ENCODE results near the gene ATAT1. TPM values are rescaled to one million over a fixed set of nuclear protein-coding genes. Genes with fewer than 3 reads are reported as not detected.

Gene ATAT1
- total and polyA plus RNA-seq, 2 of the 13 experiments (the other 11 are each of a cell fraction or from before 2014, with no cell fraction given), result 9.2 to 23.6 TPM

DNA sequence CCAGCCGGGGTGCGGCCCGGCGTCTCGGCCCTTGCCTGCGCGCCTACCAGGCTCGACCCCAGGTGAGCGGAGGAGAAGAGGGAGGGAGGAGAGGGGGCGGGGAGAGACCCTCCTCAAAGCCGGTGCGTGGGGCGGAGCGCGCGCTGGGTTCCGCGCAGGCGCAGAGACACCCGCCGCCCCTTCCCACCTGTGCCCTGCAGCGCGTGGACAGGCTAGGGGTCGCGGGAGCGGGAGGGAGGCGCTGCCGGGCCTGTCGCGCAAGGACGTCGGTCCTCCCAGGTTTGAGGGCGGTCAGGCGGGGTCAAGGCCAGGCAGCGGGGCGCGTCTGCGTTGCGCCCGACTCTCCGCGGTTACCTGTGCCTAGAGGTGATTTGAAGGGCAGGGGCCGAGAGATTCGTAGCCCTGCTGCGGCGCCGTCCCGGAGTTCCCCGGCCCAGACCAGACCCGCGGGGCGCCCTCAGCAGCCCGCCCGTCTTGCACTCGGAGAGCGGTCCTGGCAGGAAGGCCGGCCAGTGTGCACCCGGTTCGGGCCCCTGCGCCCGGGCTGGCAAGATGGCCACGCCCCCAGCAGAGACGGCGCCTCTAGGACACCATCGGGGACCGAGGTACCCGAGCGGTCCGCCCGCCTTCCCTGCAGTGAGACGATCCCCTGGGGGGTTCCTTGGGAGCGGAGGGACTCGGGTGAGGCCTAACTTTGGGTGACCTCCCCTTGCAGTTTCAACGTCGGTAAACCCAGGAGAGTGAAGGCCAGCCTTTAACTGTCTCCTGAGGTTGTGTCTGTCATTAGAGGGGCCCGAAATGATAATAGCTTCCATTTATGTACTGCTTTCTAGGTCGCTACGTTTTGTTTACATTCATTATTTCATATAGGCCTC, 20.8 kb downstream of the ATAT1 start (continued):
- TF ChIP-seq, protein P1, sequence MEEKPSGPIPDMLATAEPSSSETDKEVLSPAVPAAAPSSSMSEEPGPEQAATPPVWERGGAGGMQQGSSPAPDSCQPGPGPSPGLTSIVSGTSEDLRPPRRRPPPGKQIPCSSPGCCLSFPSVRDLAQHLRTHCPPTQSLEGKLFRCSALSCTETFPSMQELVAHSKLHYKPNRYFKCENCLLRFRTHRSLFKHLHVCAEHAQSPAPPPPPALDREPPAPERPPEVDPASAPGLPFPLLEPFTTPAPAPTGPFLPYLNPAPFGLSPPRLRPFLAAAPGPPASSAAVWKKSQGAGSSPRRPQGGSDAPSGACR (CRISPR knock-in tag; IDR thresholded peaks at IDR 0.05), result peak; percentile 87; the same call in 1 of the 2 replicates
- TF ChIP-seq ZNF792 (CRISPR knock-in tag; IDR thresholded peaks at IDR 0.05) (peak; percentile 91), ETV6 (CRISPR knock-in tag; conservative IDR thresholded peaks at IDR 0.05) (no peak), HNRNPLL (IDR thresholded peaks at IDR 0.05; ENCODE audit: low read depth, low read length, poor library complexity, severe bottlenecking) (peak; percentile 72), HOXA3 (CRISPR knock-in tag; IDR thresholded peaks at IDR 0.05) (peak; percentile 93), PTBP1 (IDR thresholded peaks at IDR 0.05; ENCODE audit: low read depth, low read length, poor library complexity, severe bottlenecking) (peak; percentile 32), MTA1 (CRISPR knock-in tag; IDR thresholded peaks at IDR 0.05; ENCODE audit: borderline replicate concordance) (peak; percentile 97; the same call in 1 of the 2 replicates), ZSCAN20 (CRISPR knock-in tag; IDR thresholded peaks at IDR 0.05; ENCODE audit: borderline replicate concordance) (peak; percentile 93; the same call in 1 of the 2 replicates), POLR2AphosphoS5 (IDR thresholded peaks at IDR 0.05; ENCODE audit: low read depth, low read length) (peak; percentile 82), ZNF329 (CRISPR knock-in tag; IDR thresholded peaks at IDR 0.05; ENCODE audit: low read depth) (no peak), HNRNPUL1 (IDR thresholded peaks at IDR 0.05; ENCODE audit: low read depth, low read length) (peak; percentile 78)
- TF ChIP-seq, protein P2, sequence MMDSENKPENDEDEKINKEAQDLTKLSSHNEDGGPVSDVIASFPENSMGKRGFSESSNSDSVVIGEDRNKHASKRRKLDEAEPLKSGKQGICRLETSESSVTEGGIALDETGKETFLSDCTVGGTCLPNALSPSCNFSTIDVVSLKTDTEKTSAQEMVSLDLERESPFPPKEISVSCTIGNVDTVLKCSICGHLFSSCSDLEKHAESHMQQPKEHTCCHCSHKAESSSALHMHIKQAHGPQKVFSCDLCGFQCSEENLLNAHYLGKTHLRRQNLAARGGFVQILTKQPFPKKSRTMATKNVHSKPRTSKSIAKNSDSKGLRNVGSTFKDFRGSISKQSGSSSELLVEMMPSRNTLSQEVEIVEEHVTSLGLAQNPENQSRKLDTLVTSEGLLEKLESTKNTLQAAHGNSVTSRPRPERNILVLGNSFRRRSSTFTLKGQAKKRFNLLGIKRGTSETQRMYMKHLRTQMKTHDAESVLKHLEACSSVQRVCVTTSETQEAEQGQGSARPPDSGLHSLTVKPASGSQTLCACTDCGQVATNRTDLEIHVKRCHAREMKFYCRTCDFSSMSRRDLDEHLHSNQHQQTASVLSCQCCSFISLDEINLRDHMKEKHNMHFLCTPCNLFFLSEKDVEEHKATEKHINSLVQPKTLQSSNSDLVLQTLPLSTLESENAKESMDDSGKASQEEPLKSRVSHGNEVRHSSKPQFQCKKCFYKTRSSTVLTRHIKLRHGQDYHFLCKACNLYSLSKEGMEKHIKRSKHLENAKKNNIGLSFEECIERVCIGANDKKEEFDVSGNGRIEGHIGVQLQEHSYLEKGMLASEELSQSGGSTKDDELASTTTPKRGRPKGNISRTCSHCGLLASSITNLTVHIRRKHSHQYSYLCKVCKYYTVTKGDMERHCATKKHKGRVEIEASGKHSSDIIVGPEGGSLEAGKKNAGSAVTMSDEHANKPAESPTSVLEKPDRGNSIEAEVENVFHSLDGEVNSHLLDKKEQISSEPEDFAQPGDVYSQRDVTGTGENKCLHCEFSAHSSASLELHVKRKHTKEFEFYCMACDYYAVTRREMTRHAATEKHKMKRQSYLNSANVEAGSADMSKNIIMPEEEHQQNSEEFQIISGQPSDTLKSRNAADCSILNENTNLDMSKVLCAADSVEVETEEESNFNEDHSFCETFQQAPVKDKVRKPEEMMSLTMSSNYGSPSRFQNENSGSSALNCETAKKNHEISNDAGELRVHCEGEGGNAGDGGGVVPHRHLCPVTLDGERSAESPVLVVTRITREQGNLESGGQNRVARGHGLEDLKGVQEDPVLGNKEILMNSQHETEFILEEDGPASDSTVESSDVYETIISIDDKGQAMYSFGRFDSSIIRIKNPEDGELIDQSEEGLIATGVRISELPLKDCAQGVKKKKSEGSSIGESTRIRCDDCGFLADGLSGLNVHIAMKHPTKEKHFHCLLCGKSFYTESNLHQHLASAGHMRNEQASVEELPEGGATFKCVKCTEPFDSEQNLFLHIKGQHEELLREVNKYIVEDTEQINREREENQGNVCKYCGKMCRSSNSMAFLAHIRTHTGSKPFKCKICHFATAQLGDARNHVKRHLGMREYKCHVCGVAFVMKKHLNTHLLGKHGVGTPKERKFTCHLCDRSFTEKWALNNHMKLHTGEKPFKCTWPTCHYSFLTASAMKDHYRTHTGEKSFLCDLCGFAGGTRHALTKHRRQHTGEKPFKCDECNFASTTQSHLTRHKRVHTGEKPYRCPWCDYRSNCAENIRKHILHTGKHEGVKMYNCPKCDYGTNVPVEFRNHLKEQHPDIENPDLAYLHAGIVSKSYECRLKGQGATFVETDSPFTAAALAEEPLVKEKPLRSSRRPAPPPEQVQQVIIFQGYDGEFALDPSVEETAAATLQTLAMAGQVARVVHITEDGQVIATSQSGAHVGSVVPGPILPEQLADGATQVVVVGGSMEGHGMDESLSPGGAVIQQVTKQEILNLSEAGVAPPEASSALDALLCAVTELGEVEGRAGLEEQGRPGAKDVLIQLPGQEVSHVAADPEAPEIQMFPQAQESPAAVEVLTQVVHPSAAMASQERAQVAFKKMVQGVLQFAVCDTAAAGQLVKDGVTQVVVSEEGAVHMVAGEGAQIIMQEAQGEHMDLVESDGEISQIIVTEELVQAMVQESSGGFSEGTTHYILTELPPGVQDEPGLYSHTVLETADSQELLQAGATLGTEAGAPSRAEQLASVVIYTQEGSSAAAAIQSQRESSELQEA (CRISPR knock-in tag; IDR thresholded peaks at IDR 0.05; ENCODE audit: not compliant biosample characterization), result peak; percentile 98
- TF ChIP-seq, protein P3, sequence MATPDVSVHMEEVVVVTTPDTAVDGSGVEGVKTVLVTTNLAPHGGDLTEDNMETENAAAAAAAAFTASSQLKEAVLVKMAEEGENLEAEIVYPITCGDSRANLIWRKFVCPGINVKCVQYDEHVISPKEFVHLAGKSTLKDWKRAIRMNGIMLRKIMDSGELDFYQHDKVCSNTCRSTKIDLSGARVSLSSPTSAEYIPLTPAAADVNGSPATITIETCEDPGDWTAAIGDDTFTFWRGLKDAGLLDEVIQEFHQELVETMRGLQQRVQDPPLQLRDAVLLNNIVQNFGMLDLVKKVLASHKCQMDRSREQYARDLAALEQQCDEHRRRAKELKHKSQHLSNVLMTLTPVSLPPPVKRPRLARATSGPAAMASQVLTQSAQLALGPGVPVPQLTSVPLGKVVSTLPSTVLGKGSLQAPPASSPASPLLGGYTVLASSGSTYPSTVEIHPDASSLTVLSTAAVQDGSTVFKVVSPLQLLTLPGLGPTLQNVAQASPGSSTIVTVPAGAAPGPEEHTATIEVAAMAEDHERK (CRISPR knock-in tag; IDR thresholded peaks at IDR 0.05; ENCODE audit: low read depth), result peak; percentile 27; the same call in 1 of the 2 replicates
- TF ChIP-seq, protein P4, sequence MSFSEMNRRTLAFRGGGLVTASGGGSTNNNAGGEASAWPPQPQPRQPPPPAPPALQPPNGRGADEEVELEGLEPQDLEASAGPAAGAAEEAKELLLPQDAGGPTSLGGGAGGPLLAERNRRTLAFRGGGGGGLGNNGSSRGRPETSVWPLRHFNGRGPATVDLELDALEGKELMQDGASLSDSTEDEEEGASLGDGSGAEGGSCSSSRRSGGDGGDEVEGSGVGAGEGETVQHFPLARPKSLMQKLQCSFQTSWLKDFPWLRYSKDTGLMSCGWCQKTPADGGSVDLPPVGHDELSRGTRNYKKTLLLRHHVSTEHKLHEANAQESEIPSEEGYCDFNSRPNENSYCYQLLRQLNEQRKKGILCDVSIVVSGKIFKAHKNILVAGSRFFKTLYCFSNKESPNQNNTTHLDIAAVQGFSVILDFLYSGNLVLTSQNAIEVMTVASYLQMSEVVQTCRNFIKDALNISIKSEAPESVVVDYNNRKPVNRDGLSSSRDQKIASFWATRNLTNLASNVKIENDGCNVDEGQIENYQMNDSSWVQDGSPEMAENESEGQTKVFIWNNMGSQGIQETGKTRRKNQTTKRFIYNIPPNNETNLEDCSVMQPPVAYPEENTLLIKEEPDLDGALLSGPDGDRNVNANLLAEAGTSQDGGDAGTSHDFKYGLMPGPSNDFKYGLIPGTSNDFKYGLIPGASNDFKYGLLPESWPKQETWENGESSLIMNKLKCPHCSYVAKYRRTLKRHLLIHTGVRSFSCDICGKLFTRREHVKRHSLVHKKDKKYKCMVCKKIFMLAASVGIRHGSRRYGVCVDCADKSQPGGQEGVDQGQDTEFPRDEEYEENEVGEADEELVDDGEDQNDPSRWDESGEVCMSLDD (CRISPR knock-in tag; IDR thresholded peaks at IDR 0.05; ENCODE audit: borderline replicate concordance), result peak; percentile 89
